ENCODE data around the gene TMEM154.

Gene TMEM154

GRCh38 chr4:152590179-152591031 lies 89.4 kb downstream of the TMEM154 start:
- DNase-seq: no peak

- DNase-seq: no peak
These were observed 90.9 kb downstream of the TMEM154 start for GRCh38 chr4:152588869-152589268.

- no peak for DNase-seq
These were observed 92.7 kb downstream of the TMEM154 start for GRCh38 chr4:152587127-152587526.

- no peak for DNase-seq
These were observed 93.1 kb downstream of the TMEM154 start for GRCh38 chr4:152586668-152587067.

- no peak for DNase-seq
These were observed 94.8 kb downstream of the TMEM154 start for GRCh38 chr4:152585023-152585441.

- no peak for DNase-seq
These were observed 98.1 kb downstream of the TMEM154 start for GRCh38 chr4:152581536-152582160.

- no peak for DNase-seq
These were observed 99.9 kb downstream of the TMEM154 start for GRCh38 chr4:152579916-152580315.

- DNase-seq: no peak
These were observed 100.6 kb downstream of the TMEM154 start for GRCh38 chr4:152579107-152579764.

- DNase-seq: no peak
These were observed 101.1 kb downstream of the TMEM154 start for GRCh38 chr4:152578670-152579069.

GRCh38 chr4:152577708-152578396 lies 101.9 kb downstream of the TMEM154 start:
- DNase-seq: no peak

GRCh38 chr4:152575533-152575932 lies 104.3 kb downstream of the TMEM154 start:
- DNase-seq: no peak

- DNase-seq: no peak
These were observed 105.9 kb downstream of the TMEM154 start for GRCh38 chr4:152573861-152574260.

- DNase-seq: no peak
These were observed 107.2 kb downstream of the TMEM154 start for GRCh38 chr4:152572417-152573086.

- no peak for DNase-seq
These were observed 108.0 kb downstream of the TMEM154 start for GRCh38 chr4:152571770-152572169.

GRCh38 chr4:152571296-152571695 lies 108.5 kb downstream of the TMEM154 start:
- no peak for DNase-seq

Data from cortex of kidney (tissue), 1 donor.